ENCODE data around the gene RRBP1. TPM values are rescaled to one million over a fixed set of nuclear protein-coding genes. Genes with fewer than 3 reads are reported as not detected.
"Not testable (repeated sequence)": the region's sequence is repeated elsewhere in the genome, so short reads cannot be mapped to it uniquely, and the experiment has no call there.

The RRBP1 gene
- total and polyA plus RNA-seq, 2 of the 4 experiments (the other 2 are of a cell fraction), result 90.2 to 136 TPM

- Histone ChIP-seq H3K4me1 (ENCODE audit: control insufficient read depth, insufficient read depth, low read length) (peaks cover 20% of the 10 kb centered on the region), H3K36me3 (ENCODE audit: control insufficient read depth, insufficient read depth, low read length) (no peaks in the 10 kb centered on the region), H4K91ac (ENCODE audit: insufficient read depth, low read depth, low read length) (peak overlapping the region; percentile 15; the same call in 1 of the 2 replicates), H3K9ac (ENCODE audit: low read depth, low read length) (no peak overlapping the region), H3K27ac (ENCODE audit: insufficient read depth, low read length) (no peak overlapping the region), H3K18ac (ENCODE audit: low read depth, low read length) (peak overlapping the region; percentile 52; the same call in 1 of the 2 replicates), H2BK20ac (ENCODE audit: low read depth, low read length) (peak overlapping the region; percentile 76), H3K79me1 (ENCODE audit: low read depth in 1 of 2, low read length in 2 of 2) (no peaks in the 10 kb centered on the region), H4K5ac (ENCODE audit: low read depth, low read length) (no peak overlapping the region), H3K23ac (ENCODE audit: low read depth, low read length) (peak overlapping the region; percentile 69; the same call in 1 of the 2 replicates), H4K20me1 (ENCODE audit: insufficient read depth, low read length) (no peaks in the 10 kb centered on the region), H2BK120ac (ENCODE audit: low read depth, low read length) (peak overlapping the region; percentile 43), H3K14ac (replicated peaks; ENCODE audit: low read depth, low read length) (no peak overlapping the region), H2BK15ac (ENCODE audit: low read depth, low read length) (no peak overlapping the region), H2AK9ac (replicated peaks; ENCODE audit: low read depth, low read length, poor library complexity) (no peak overlapping the region), H3K9me1 (ENCODE audit: insufficient read depth, low read length) (peaks cover 20% of the 10 kb centered on the region), H3K4me3 (ENCODE audit: insufficient read depth, low read depth, low read length) (no peak overlapping the region), H4K8ac (ENCODE audit: low read depth in 2 of 2, low read length in 2 of 2) (peak overlapping the region in 1 of 2 experiments; percentile 30; a peak in 1 of 4 replicates), H2AK5ac (ENCODE audit: low read depth, low read length) (peak overlapping the region; percentile 45; the same call in 1 of the 2 replicates), H2BK5ac (ENCODE audit: low read depth, low read length, poor library complexity, severe bottlenecking) (no peak overlapping the region), H3K27me3 (ENCODE audit: control insufficient read depth, insufficient read depth, low read length) (no peaks in the 10 kb centered on the region), H2AFZ (replicated peaks; ENCODE audit: low read length, poor library complexity) (no peak overlapping the region), H3K4ac (ENCODE audit: low read depth, low read length) (peak overlapping the region; percentile 37), H3K4me2 (ENCODE audit: low read depth, low read length) (no peak overlapping the region), H3K56ac (ENCODE audit: extremely low read depth, insufficient read depth, low read length) (no peak overlapping the region), H3K9me3 (ENCODE audit: control insufficient read depth, insufficient read depth, low read length) (no peaks in the 10 kb centered on the region)
- intact Hi-C loops (cut with micrococcal nuclease) (no loop called here), dilution Hi-C loops (cut with HindIII; ENCODE audit: low sequenced_read_pairs, unreplicated experiment) (no loop called here), in situ Hi-C loops (cut with MboI; ENCODE audit: low sequenced_read_pairs) (no loop called here)
- ChIA-PET CTCF (no interaction called here), POLR2A (ENCODE audit: unreplicated experiment) (no interaction called here)
- peak; percentile 13; the same call in 1 of the 2 replicates for ATAC-seq (ENCODE audit: low read depth)
- DNase-seq, result peak; percentile 30
- no TSS peak for BruUV-seq (replicated peaks)
- no CpG with 5 or more reads among the region's 7 CpGs for WGBS, 2 experiments (ENCODE audit: extremely low coverage in 2 of 2, insufficient read length in 1 of 2)
- TF ChIP-seq RFX5 (IDR thresholded peaks at IDR 0.05; ENCODE audit: low read depth, low read length), result no peak
Observed at GRCh38 chr20:17708675-17709360, 26.8 kb upstream of the RRBP1 start.

DNA sequence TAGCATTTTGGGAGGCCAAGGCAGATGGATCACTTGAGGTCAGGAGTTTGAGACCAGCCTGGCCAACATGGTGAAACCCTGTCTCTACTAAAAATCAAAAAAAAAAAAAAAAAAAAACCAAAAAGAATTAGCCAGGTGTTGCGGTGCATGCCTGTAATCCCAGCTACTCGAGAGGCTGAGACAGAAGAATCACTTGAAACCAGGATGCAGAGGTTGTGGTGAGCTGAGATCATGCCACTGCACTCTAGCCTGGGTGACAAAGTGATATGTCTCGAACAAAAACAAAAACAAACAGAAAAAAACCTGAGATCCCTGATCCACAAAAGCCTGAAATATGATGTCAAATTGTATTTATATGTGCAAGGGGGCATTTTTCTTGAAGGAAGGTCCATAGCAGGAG, 25.9 kb upstream of the RRBP1 start:
- H3K9ac ChIP-seq (ENCODE audit: low read depth, low read length); H3K14ac ChIP-seq (replicated peaks; ENCODE audit: low read depth, low read length); H2BK20ac ChIP-seq (ENCODE audit: low read depth, low read length); intact Hi-C loops (cut with micrococcal nuclease); H4K8ac ChIP-seq (ENCODE audit: low read depth in 2 of 2, low read length in 2 of 2); H3K36me3 ChIP-seq (ENCODE audit: control insufficient read depth, insufficient read depth, low read length); dilution Hi-C loops (cut with HindIII; ENCODE audit: low sequenced_read_pairs, unreplicated experiment); H3K4me3 ChIP-seq (ENCODE audit: insufficient read depth, low read depth, low read length); H2AK9ac ChIP-seq (replicated peaks; ENCODE audit: low read depth, low read length, poor library complexity); BruUV-seq (replicated peaks); H2AK5ac ChIP-seq (ENCODE audit: low read depth, low read length); H3K56ac ChIP-seq (ENCODE audit: extremely low read depth, insufficient read depth, low read length); H3K27me3 ChIP-seq (ENCODE audit: control insufficient read depth, insufficient read depth, low read length); CTCF ChIA-PET; H3K18ac ChIP-seq (ENCODE audit: low read depth, low read length); H2BK5ac ChIP-seq (ENCODE audit: low read depth, low read length, poor library complexity, severe bottlenecking); H2BK120ac ChIP-seq (ENCODE audit: low read depth, low read length); H4K20me1 ChIP-seq (ENCODE audit: insufficient read depth, low read length); DNase-seq; H2AFZ ChIP-seq (replicated peaks; ENCODE audit: low read length, poor library complexity); H3K27ac ChIP-seq (ENCODE audit: insufficient read depth, low read length); POLR2A ChIA-PET (ENCODE audit: unreplicated experiment); ATAC-seq (ENCODE audit: low read depth); H2BK15ac ChIP-seq (ENCODE audit: low read depth, low read length); H3K4me2 ChIP-seq (ENCODE audit: low read depth, low read length); in situ Hi-C loops (cut with MboI; ENCODE audit: low sequenced_read_pairs); H4K91ac ChIP-seq (ENCODE audit: insufficient read depth, low read depth, low read length); H3K4ac ChIP-seq (ENCODE audit: low read depth, low read length); H3K79me1 ChIP-seq (ENCODE audit: low read depth in 1 of 2, low read length in 2 of 2); H3K23ac ChIP-seq (ENCODE audit: low read depth, low read length); H4K5ac ChIP-seq (ENCODE audit: low read depth, low read length); H3K9me3 ChIP-seq (ENCODE audit: control insufficient read depth, insufficient read depth, low read length): not testable (repeated sequence)
- WGBS, 2 experiments (ENCODE audit: extremely low coverage in 2 of 2, insufficient read length in 1 of 2), result 80% methylated on average over 1 of the region's 3 CpGs; no CpG with 5 or more reads in 1 of the 2 experiments
- H3K4me1 ChIP-seq (ENCODE audit: control insufficient read depth, insufficient read depth, low read length), result peaks cover 17% of the 10 kb centered on the region
- H3K9me1 ChIP-seq (ENCODE audit: insufficient read depth, low read length), result peaks cover 20% of the 10 kb centered on the region
